GM19324 (cell line): ENCODE measurements around the gene AQP6.

Source experiments
- ATAC-seq: cut with Tn5 transposase; IDR thresholded peaks from one replicate; pipeline ENCODE4 v1.9.1; 2021; ENCODE audit warnings: mild to moderate bottlenecking, moderate library complexity; ENCODE audit not compliant: unreplicated experiment, low FRiP score

Gene AQP6

GRCh38 chr12:50024805-50025186, 52.0 kb downstream of the AQP6 start:
- peak; percentile 5 for ATAC-seq

GRCh38 chr12:50025187-50026059, 52.7 kb downstream of the AQP6 start, which contains the start of gene RACGAP1:
Gene RACGAP1, minus strand, starts transcription at chr12:50025494. Its CDS starts 8,779 bp downstream, at chr12:50016715.
- peak; percentile 98 for ATAC-seq

DNA sequence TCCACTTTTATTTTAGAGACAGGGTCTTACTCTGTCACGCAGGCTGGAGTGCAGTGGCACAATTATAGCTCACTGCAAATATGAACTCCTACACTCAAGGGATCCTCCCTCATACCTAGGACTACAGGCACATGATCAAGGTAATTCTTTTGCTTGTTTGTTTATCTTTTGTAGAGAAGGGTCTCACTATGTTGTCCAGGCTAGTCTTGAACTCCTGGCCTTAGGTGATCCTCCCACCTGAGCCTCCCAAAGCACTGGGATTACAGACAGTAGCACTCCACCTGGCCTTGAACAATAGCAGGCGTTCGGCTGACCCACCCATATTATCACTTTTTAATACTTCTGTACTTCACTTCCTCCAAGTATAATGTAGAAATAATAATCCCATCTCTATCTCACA, 53.9 kb downstream of the AQP6 start:
- ATAC-seq = no peak
